ENCODE results near the gene NR2E3. TPM values are rescaled to one million over a fixed set of nuclear protein-coding genes. Genes with fewer than 3 reads are reported as not detected.

NR2E3 gene
- 0.11 TPM for polyA plus RNA-seq (2013, experiment 1 of 2)
- 0.08 TPM for polyA plus RNA-seq (2013, experiment 2 of 2)

DNA sequence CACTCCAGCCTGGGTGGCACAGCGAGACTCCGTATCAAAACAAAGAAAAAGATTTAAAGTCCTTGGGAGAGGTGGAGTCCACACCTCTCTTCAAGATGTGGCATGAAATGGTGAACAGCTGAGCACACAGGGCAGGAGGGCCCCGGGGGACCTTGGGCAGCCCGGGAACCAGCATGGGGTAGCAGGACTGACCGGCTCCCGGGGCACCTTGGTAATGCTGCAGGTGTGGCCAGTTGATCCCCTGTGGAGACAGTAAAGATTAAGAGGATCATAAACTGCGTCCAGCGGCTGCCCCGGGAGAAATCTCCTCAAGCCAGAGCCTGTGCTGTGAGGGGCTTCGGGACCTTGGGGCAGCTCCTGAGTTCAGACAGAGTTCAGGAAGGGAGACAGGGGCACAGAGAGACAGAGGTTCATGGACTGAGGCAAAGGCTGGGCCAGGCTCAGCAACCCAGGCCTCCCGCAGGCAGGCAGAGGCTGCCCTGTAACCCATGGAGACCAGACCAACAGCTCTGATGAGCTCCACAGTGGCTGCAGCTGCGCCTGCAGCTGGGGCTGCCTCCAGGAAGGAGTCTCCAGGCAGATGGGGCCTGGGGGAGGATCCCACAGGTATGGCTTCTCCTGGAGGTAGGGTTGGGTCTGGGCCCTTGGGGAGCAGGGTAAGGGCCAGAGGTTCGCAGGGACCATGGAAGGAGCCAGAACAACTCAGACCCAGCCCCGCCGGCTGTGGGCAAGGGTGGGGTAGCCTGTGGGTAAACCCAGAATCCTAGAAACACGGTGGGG is at the start of gene NR2E3:
Gene NR2E3, plus strand, starts transcription at position 299 of the 780 bp plus-strand sequence. Its CDS starts 190 bp downstream, at position 489.
- Histone ChIP-seq H4K5ac (ENCODE audit: low read length) (no peak within 1 kb of the TSS), H3K18ac (ENCODE audit: low read length) (no peak within 1 kb of the TSS), H3K4me2 (ENCODE audit: low read length) (no peak within 1 kb of the TSS), H4K8ac (ENCODE audit: low read depth, low read length) (no peak within 1 kb of the TSS), H2BK120ac (ENCODE audit: low read depth, low read length) (no peak within 1 kb of the TSS), H3K56ac (ENCODE audit: low read length) (no peak within 1 kb of the TSS), H3K4me3 (ENCODE audit: low read length) (no peak within 1 kb of the TSS), H3K27me3 (ENCODE audit: insufficient read depth, low read length, poor library complexity) (no peaks in the 10 kb centered on the region), H3K9ac (ENCODE audit: low read length) (no peak within 1 kb of the TSS), H3K79me2 (ENCODE audit: control insufficient read depth, insufficient read depth, low read length) (no peaks in the 10 kb centered on the region), H2AK5ac (ENCODE audit: low read length) (no peak within 1 kb of the TSS), H3K4ac (ENCODE audit: low read depth, low read length) (no peak within 1 kb of the TSS), H2BK15ac (replicated peaks; ENCODE audit: low read depth) (no peak within 1 kb of the TSS), H3K36me3 (ENCODE audit: control insufficient read depth, insufficient read depth, low read length) (no peaks in the 10 kb centered on the region), H2BK5ac (ENCODE audit: low read length) (no peak within 1 kb of the TSS), H3K23ac (ENCODE audit: low read length) (peak within 1 kb of the TSS; percentile 66), H3K27ac (ENCODE audit: low read depth, low read length) (no peak within 1 kb of the TSS), H3K4me1 (ENCODE audit: control insufficient read depth, low read depth, low read length) (peaks cover 13% of the 10 kb centered on the region), H3K79me1 (ENCODE audit: low read length) (no peaks in the 10 kb centered on the region)
- DNase-seq: peak; percentile 46
- no CpG with 5 or more reads among the region's 16 CpGs for WGBS (ENCODE audit: extremely low coverage, insufficient coverage, low lambda C conversion rate)

DNA sequence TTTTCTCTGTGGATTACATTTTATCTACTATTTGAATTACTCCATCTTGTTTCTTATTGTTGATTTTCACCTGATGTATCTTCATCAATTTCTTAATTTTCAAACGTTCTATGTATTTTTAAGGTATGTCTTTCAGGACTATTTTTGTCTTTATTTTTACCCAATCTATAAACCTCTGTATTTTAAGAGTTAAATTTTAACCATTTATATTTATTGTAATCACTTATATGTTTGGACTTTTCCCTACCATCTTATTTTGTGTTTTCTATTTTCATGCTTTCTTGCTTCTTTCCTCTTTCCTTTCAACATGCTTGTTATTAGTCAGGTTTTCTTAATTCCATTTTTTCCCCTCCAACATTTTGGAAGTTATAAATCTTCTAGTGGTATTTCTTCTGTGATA is 49.5 kb upstream of the NR2E3 start:
- H2AK5ac ChIP-seq (ENCODE audit: low read length): no peak overlapping the region
- WGBS (ENCODE audit: extremely low coverage, insufficient coverage, low lambda C conversion rate): no CpG with 5 or more reads among the region's 1 CpG
- no peak overlapping the region for H3K4ac ChIP-seq (ENCODE audit: low read depth, low read length)
- H4K5ac ChIP-seq (ENCODE audit: low read length): no peak overlapping the region
- no peak overlapping the region for H2BK120ac ChIP-seq (ENCODE audit: low read depth, low read length)
- no peaks in the 10 kb centered on the region for H3K79me2 ChIP-seq (ENCODE audit: control insufficient read depth, insufficient read depth, low read length)
- H3K23ac ChIP-seq (ENCODE audit: low read length): no peak overlapping the region
- H4K8ac ChIP-seq (ENCODE audit: low read depth, low read length): no peak overlapping the region
- H2BK15ac ChIP-seq (replicated peaks; ENCODE audit: low read depth): no peak overlapping the region
- H2BK5ac ChIP-seq (ENCODE audit: low read length): no peak overlapping the region
- H3K18ac ChIP-seq (ENCODE audit: low read length): no peak overlapping the region
- no peak overlapping the region for H3K56ac ChIP-seq (ENCODE audit: low read length)
- no peaks in the 10 kb centered on the region for H3K27me3 ChIP-seq (ENCODE audit: insufficient read depth, low read length, poor library complexity)
- H3K9ac ChIP-seq (ENCODE audit: low read length): no peak overlapping the region
- H3K4me2 ChIP-seq (ENCODE audit: low read length): no peak overlapping the region
- H3K27ac ChIP-seq (ENCODE audit: low read depth, low read length): no peak overlapping the region
- H3K4me1 ChIP-seq (ENCODE audit: control insufficient read depth, low read depth, low read length): no peaks in the 10 kb centered on the region
- H3K79me1 ChIP-seq (ENCODE audit: low read length): no peaks in the 10 kb centered on the region
- no peak overlapping the region for H3K4me3 ChIP-seq (ENCODE audit: low read length)
- H3K36me3 ChIP-seq (ENCODE audit: control insufficient read depth, insufficient read depth, low read length): no peaks in the 10 kb centered on the region
- DNase-seq: no peak

DNA sequence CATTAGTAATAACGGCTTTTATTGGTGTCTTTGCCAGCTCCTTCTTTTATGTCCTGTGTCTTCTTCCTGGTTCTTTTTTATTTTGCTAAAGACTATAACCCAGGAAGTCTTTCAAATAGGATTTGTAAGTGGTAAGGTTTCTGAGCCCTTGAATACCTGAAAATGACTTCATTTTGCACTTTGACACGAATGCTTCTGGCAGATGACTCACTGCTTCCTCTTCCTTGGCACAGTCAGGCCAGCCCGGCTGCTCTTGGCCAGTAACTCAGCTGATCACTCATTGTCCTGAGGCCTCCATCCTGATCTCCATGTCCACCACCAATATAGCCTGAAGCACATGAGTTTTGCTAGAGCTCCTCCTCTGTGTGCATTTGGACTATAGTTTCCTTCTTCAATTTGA is 48.7 kb upstream of the NR2E3 start:
- H3K4me1 ChIP-seq (ENCODE audit: control insufficient read depth, low read depth, low read length): no peaks in the 10 kb centered on the region
- WGBS (ENCODE audit: extremely low coverage, insufficient coverage, low lambda C conversion rate): no CpG with 5 or more reads among the region's 3 CpGs
- H2BK15ac ChIP-seq (replicated peaks; ENCODE audit: low read depth): no peak overlapping the region
- no peak overlapping the region for H3K23ac ChIP-seq (ENCODE audit: low read length)
- no peak overlapping the region for H3K18ac ChIP-seq (ENCODE audit: low read length)
- no peak overlapping the region for H2AK5ac ChIP-seq (ENCODE audit: low read length)
- no peak overlapping the region for H2BK120ac ChIP-seq (ENCODE audit: low read depth, low read length)
- no peaks in the 10 kb centered on the region for H3K79me2 ChIP-seq (ENCODE audit: control insufficient read depth, insufficient read depth, low read length)
- no peak overlapping the region for H3K4ac ChIP-seq (ENCODE audit: low read depth, low read length)
- H4K5ac ChIP-seq (ENCODE audit: low read length): no peak overlapping the region
- H3K9ac ChIP-seq (ENCODE audit: low read length): no peak overlapping the region
- H2BK5ac ChIP-seq (ENCODE audit: low read length): no peak overlapping the region
- DNase-seq: peak; percentile 17
- no peak overlapping the region for H3K4me3 ChIP-seq (ENCODE audit: low read length)
- H3K79me1 ChIP-seq (ENCODE audit: low read length): no peaks in the 10 kb centered on the region
- no peak overlapping the region for H3K56ac ChIP-seq (ENCODE audit: low read length)
- no peak overlapping the region for H4K8ac ChIP-seq (ENCODE audit: low read depth, low read length)
- H3K36me3 ChIP-seq (ENCODE audit: control insufficient read depth, insufficient read depth, low read length): no peaks in the 10 kb centered on the region
- no peak overlapping the region for H3K27ac ChIP-seq (ENCODE audit: low read depth, low read length)
- no peaks in the 10 kb centered on the region for H3K27me3 ChIP-seq (ENCODE audit: insufficient read depth, low read length, poor library complexity)
- no peak overlapping the region for H3K4me2 ChIP-seq (ENCODE audit: low read length)

DNA sequence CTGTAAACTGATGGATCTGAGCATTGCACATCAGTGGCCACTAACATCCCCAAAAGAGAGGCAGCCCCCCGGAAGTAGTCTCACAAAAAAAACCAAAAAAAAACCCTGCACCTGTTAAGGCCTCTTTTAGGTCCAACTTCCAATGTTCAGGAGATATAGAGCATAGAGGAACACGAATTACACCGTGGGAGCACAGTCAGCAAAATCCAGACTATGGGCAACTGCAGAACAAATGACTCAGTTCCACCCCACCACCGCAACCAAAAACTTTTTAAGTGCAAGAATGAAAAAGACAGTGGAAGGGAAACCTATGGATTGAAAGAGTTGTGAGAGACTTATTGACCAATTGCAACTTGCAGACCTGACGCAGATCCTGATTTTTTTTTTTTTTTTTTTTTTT is 42.2 kb upstream of the NR2E3 start:
- H2BK120ac ChIP-seq (ENCODE audit: low read depth, low read length): no peak overlapping the region
- no peaks in the 10 kb centered on the region for H3K4me1 ChIP-seq (ENCODE audit: control insufficient read depth, low read depth, low read length)
- H3K4ac ChIP-seq (ENCODE audit: low read depth, low read length): no peak overlapping the region
- no peak overlapping the region for H3K4me2 ChIP-seq (ENCODE audit: low read length)
- DNase-seq: no peak
- H3K4me3 ChIP-seq (ENCODE audit: low read length): no peak overlapping the region
- no peaks in the 10 kb centered on the region for H3K79me2 ChIP-seq (ENCODE audit: control insufficient read depth, insufficient read depth, low read length)
- H4K8ac ChIP-seq (ENCODE audit: low read depth, low read length): no peak overlapping the region
- H2AK5ac ChIP-seq (ENCODE audit: low read length): no peak overlapping the region
- no peaks in the 10 kb centered on the region for H3K36me3 ChIP-seq (ENCODE audit: control insufficient read depth, insufficient read depth, low read length)
- no peak overlapping the region for H3K27ac ChIP-seq (ENCODE audit: low read depth, low read length)
- no peak overlapping the region for H4K5ac ChIP-seq (ENCODE audit: low read length)
- no peak overlapping the region for H2BK5ac ChIP-seq (ENCODE audit: low read length)
- WGBS (ENCODE audit: extremely low coverage, insufficient coverage, low lambda C conversion rate): no CpG with 5 or more reads among the region's 5 CpGs
- H3K27me3 ChIP-seq (ENCODE audit: insufficient read depth, low read length, poor library complexity): no peaks in the 10 kb centered on the region
- H3K9ac ChIP-seq (ENCODE audit: low read length): no peak overlapping the region
- H3K56ac ChIP-seq (ENCODE audit: low read length): no peak overlapping the region
- H3K79me1 ChIP-seq (ENCODE audit: low read length): no peaks in the 10 kb centered on the region
- no peak overlapping the region for H3K18ac ChIP-seq (ENCODE audit: low read length)
- no peak overlapping the region for H3K23ac ChIP-seq (ENCODE audit: low read length)
- no peak overlapping the region for H2BK15ac ChIP-seq (replicated peaks; ENCODE audit: low read depth)

DNA sequence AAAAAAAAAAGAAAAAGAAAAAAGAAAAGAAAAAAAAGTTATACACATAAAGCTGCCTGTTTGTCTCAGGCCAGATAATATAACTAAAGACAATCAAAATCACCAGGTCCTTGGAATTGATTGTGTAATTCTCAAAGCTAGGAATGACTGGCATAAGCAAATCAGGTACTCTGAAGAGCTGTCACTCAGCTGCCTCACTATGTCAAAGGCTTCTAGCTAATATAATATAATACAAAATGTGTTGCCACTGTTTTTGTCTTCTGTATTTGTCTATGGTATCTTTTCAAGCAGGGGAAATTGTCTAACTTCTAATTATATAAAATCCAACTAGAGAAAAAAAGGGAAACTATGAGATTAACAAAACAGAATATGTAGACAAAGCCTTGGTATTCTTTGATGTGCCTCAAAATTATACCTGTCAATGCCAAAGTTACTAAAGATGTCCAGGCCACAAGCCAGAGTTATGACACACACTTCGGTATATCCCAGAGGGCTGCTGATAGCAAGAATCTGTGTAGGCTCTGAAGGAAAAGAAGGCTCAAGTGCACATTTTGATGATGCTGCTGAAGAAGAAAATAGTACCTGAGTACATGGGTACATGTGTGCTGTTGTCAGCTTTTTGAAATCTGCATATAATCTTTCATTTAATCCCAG is 37.0 kb upstream of the NR2E3 start:
- no CpG with 5 or more reads among the region's 1 CpG for WGBS (ENCODE audit: extremely low coverage, insufficient coverage, low lambda C conversion rate)
- Histone ChIP-seq H3K9ac (ENCODE audit: low read length) (no peak overlapping the region), H4K5ac (ENCODE audit: low read length) (no peak overlapping the region), H3K4me2 (ENCODE audit: low read length) (no peak overlapping the region), H2BK120ac (ENCODE audit: low read depth, low read length) (no peak overlapping the region), H3K23ac (ENCODE audit: low read length) (no peak overlapping the region), H3K36me3 (ENCODE audit: control insufficient read depth, insufficient read depth, low read length) (no peaks in the 10 kb centered on the region), H3K4ac (ENCODE audit: low read depth, low read length) (no peak overlapping the region), H2BK15ac (replicated peaks; ENCODE audit: low read depth) (no peak overlapping the region), H4K8ac (ENCODE audit: low read depth, low read length) (no peak overlapping the region), H2BK5ac (ENCODE audit: low read length) (no peak overlapping the region), H3K79me1 (ENCODE audit: low read length) (no peaks in the 10 kb centered on the region), H3K4me3 (ENCODE audit: low read length) (no peak overlapping the region), H3K56ac (ENCODE audit: low read length) (no peak overlapping the region), H3K27me3 (ENCODE audit: insufficient read depth, low read length, poor library complexity) (no peaks in the 10 kb centered on the region), H3K4me1 (ENCODE audit: control insufficient read depth, low read depth, low read length) (no peaks in the 10 kb centered on the region), H3K18ac (ENCODE audit: low read length) (no peak overlapping the region), H3K79me2 (ENCODE audit: control insufficient read depth, insufficient read depth, low read length) (no peaks in the 10 kb centered on the region), H3K27ac (ENCODE audit: low read depth, low read length) (no peak overlapping the region), H2AK5ac (ENCODE audit: low read length) (no peak overlapping the region)
- no peak for DNase-seq
